Adrenal gland (tissue), 12 donors: ENCODE data around the gene CARS1. TPM values are rescaled to one million over a fixed set of nuclear protein-coding genes. Genes with fewer than 3 reads are reported as not detected.

Experiments
- DNase-seq, 7 donors: peaks; one replicate each; pipeline ENCODE4 v3.0.0-alpha.2; 2019 to 2020
- H3K27ac ChIP-seq, 5 donors: fragments of 200-600 bp; sonication (generic) in 4 of 5; 1 replicate in 3 of 5; 2 replicates in 2 of 5; pipeline versions ENCODE4 v1.5.1 to v1.8.0; 2016 to 2020; ENCODE audit warnings: mild to moderate bottlenecking in 1 of 5
- H3K27me3 ChIP-seq: fragments of 200-600 bp; 2 replicates; pipeline ENCODE4 v1.8.0; 2021
- H3K36me3 ChIP-seq, 2 donors: fragments of 200-600 bp; replicated peaks in 1 of 2; 1 replicate in 1 of 2; 2 replicates in 1 of 2; pipeline versions ENCODE4 v1.5.1 to v1.8.0; 2018 to 2022
- H3K4me1 ChIP-seq, 2 donors: fragments of 200-600 bp; replicated peaks in 1 of 2; 1 replicate in 1 of 2; 2 replicates in 1 of 2; pipeline versions ENCODE4 v1.5.1 to v1.8.0; 2018 to 2021
- H3K4me3 ChIP-seq, 4 donors: fragments of 200-600 bp; sonication (generic) in 3 of 4; one replicate each; pipeline ENCODE4 v1.5.1; 2016 to 2018
- H3K9me3 ChIP-seq, 3 donors: fragments of 200-600 bp; sonication (generic) in 1 of 3; replicated peaks in 1 of 3; 1 replicate in 2 of 3; 2 replicates in 1 of 3; pipeline versions ENCODE4 v1.5.1 to v1.8.0; 2016 to 2021
- CTCF ChIP-seq, 6 experiments: fragments of 450-650 bp in 4 of 6; fragments of 200-600 bp in 2 of 6; sonication (generic) in 1 of 6; IDR thresholded peaks; 1 replicate in 5 of 6; 2 replicates in 1 of 6; pipeline versions ENCODE4 v1.5.1 to v1.8.0; 2016 to 2021; ENCODE audit warnings: antibody characterized with exemption in 6 of 6, mild to moderate bottlenecking in 2 of 6, moderate library complexity in 1 of 6
- POLR2A ChIP-seq, 2 donors: fragments of 450-650 bp; IDR thresholded peaks; one replicate each; pipeline ENCODE4 v1.6.1; 2017; ENCODE audit warnings: antibody characterized with exemption in 2 of 2, mild to moderate bottlenecking in 2 of 2, moderate library complexity in 1 of 2
- WGBS, 4 donors: extraction: QIAGEN DNeasy Blood & Tissue Kit in 2 of 4; methylation state at CpG; one replicate each; pipeline versions ENCODE4 v1.1.5 to v1.1.7; 2013 to 2017; 5-methylcytosine and 5-hydroxymethylcytosine counted together
- intact Hi-C, 2 donors: fragments of 100-400 bp; cut with DNase I; formaldehyde crosslinking; loops; one replicate each; pipeline versions ENCODE4 v1.14.1 to v1.15.0; 2022 to 2023
- polyA plus RNA-seq, 3 donors: library from polyadenylated mRNA; stranded (reverse); fragments of 200-250 nt in 2 of 3; fragments of 350-450 nt in 1 of 3; fragmentation: Illumina TruSeq in 1 of 3; extraction: RNeasy Lipid Tissue Mini Kit (QIAGEN cat#74804) in 1 of 3; gene quantifications; one replicate each; pipeline ENCODE4 v1.2.3, GENCODE V29; 2013 to 2014
- total RNA-seq, 9 donors: library from RNA; depleted of rRNA in 4 of 9; stranded (reverse); fragments of >200 nt in 4 of 9; fragments of 120-200 nt in 1 of 9; fragmentation: NEBNext Ultra II Directional in 1 of 9; extraction: Animal tissue kit (Norgen Biotek cat#: 25700) in 1 of 9; gene quantifications; one replicate each; pipeline versions ENCODE4 v1.1.0 to v1.2.4, GENCODE V29; 2013 to 2023
- donor health status: healthy with polysubstance abuse.
- donor health status: Bipolar disorder and iron deficiency.
- donor health status: DM: yes; HTN: yes; CAD: no.
- donor health status: DM: no; HTN: no; CAD: no.
- donor health status: DM: no; HTN: no; CAD: no.
- donor health status: DM: yes; HTN: yes; CAD: no.

CARS1 gene
- total and polyA plus RNA-seq, 12 donors = 17.2 to 46.7 (median 31.5) TPM

DNA sequence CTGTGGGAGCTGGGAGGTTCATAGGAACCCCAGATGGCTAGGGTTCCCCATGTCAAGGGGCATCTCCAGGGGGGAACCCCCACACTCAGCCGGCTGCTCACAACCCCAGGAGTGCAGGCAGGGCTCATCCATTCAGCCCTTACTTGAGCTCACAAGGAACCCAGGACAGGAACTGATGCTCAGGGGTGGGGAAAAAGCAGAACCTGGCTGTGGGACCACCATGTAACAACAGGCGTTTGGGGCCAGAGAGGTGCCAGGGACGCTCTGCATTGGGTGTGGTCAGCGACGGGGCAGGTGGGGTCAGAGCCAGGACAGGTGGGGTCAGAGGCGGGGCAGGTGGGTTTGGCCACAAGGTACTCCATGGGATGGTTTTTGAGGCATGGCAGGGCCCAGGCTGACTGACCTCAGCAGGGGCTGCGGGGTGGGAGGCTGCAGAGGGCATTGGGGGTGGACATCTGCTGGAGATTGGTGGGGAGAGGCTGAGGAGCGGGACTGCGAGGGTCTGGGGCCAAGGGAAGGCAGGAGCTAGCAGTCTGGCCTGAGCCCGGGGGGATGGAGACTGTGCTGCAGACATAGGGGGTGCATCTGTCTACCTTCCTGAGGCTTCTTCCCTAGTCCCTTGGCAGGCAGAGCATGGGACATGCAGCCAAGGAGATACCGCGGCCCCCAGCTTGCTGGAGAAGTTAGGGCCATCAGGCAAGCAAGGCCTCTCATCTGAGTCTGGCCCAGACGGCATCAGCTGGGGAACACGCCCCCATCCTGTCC, 34.0 kb upstream of the CARS1 start:
- 60 to 79% (median 70%) methylated on average over 8 to 14 of the region's 14 CpGs for WGBS, 4 donors
- H3K27ac ChIP-seq = no peak overlapping the region
- no peaks in the 10 kb centered on the region for H3K9me3 ChIP-seq
- intact Hi-C loops = loop anchor here in 1 of 2 donors (2.0 kb wide), 1 partner anchor 54 kb away; no protein-coding TSS in a partner anchor
- no peaks in the 10 kb centered on the region for H3K27me3 ChIP-seq
- no peak overlapping the region for H3K4me3 ChIP-seq
- peak in 1 of 7 donors; percentile 45 for DNase-seq
- peaks cover 0 to 5% of the 10 kb centered on the region in 2 donors for H3K4me1 ChIP-seq
- no peaks in the 10 kb centered on the region for H3K36me3 ChIP-seq
- TF ChIP-seq CTCF (IDR thresholded peaks at IDR 0.05) (no peak), POLR2A (IDR thresholded peaks at IDR 0.05) (no peak)

DNA sequence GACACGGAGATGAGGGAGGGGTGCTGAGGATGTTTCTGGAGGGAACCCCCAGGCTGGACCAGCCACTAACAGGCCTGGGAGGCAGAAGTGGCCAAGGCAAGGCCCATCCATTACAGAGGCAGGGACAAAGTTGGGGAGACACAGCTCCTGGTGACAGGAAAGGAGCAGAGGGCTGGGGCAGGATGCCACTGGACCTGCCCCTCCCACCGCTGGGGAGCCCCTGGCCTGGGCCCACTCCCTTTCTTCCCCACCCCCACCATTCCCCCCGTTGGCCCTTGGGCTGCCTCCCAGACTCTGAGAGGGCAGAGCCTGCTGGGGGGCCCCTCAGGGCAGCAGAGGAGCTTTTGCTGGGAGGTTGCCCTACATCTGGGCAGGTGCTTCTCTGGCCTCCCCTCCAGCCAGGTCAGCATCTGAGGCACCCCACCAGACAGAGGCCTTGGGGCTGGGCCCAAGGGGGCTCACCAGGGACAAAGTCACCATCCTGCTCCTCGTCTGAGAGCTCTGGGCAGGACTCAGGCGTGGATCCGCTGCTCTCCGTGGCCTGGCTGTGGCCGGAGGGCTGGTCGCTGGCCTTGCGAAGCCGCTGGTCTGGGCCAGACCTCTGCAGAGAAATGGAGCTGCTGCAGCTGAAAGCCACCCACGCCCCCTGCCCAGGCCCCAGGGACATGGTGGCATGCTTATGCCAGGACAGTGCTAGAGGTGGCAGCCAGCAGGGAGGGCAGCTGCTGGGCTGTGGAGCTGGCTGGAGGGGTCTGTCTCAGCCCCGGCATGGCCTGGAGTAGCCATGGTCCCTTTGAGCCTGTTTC, 33.1 kb upstream of the CARS1 start:
- no peak overlapping the region for H3K27ac ChIP-seq
- TF ChIP-seq CTCF (IDR thresholded peaks at IDR 0.05) = no peak
- TF ChIP-seq POLR2A (IDR thresholded peaks at IDR 0.05) = no peak
- WGBS, 4 donors = 88 to 96% (median 94%) methylated on average over 5 to 13 of the region's 13 CpGs
- H3K27me3 ChIP-seq = no peaks in the 10 kb centered on the region
- H3K4me3 ChIP-seq = no peak overlapping the region
- peak in 1 of 7 donors; percentile 23 for DNase-seq
- H3K4me1 ChIP-seq = peaks cover 0 to 2% of the 10 kb centered on the region in 2 donors
- intact Hi-C loops = loop anchor here in 1 of 2 donors (2.0 kb wide), 1 partner anchor 53 kb away; no protein-coding TSS in a partner anchor
- H3K9me3 ChIP-seq = no peaks in the 10 kb centered on the region
- H3K36me3 ChIP-seq = no peaks in the 10 kb centered on the region

GRCh38 chr11:3089236-3090061, 32.2 kb upstream of the CARS1 start:
- no peaks in the 10 kb centered on the region for H3K36me3 ChIP-seq
- no peaks in the 10 kb centered on the region for H3K4me1 ChIP-seq
- intact Hi-C loops = loop anchor here in 1 of 2 donors (2.0 kb wide), 1 partner anchor 53 kb away; no protein-coding TSS in a partner anchor
- no peak for DNase-seq
- H3K27ac ChIP-seq = no peak overlapping the region
- TF ChIP-seq CTCF (IDR thresholded peaks at IDR 0.05) (no peak), POLR2A (IDR thresholded peaks at IDR 0.05) (no peak)
- H3K4me3 ChIP-seq = no peak overlapping the region
- H3K9me3 ChIP-seq = no peaks in the 10 kb centered on the region
- 89 to 91% (median 90%) methylated on average over 17 to 25 of the region's 25 CpGs for WGBS, 4 donors
- no peaks in the 10 kb centered on the region for H3K27me3 ChIP-seq
